D341Med (cell line): ENCODE data around the gene TBX20.
"Not testable (repeated sequence)": the region's sequence is repeated elsewhere in the genome, so short reads cannot be mapped to it uniquely, and the experiment has no call there.

Source experiments
- DNase-seq: peaks from one replicate; pipeline ENCODE4 v3.0.0; 2012; ENCODE audit warnings: low spot score

Gene TBX20

DNA sequence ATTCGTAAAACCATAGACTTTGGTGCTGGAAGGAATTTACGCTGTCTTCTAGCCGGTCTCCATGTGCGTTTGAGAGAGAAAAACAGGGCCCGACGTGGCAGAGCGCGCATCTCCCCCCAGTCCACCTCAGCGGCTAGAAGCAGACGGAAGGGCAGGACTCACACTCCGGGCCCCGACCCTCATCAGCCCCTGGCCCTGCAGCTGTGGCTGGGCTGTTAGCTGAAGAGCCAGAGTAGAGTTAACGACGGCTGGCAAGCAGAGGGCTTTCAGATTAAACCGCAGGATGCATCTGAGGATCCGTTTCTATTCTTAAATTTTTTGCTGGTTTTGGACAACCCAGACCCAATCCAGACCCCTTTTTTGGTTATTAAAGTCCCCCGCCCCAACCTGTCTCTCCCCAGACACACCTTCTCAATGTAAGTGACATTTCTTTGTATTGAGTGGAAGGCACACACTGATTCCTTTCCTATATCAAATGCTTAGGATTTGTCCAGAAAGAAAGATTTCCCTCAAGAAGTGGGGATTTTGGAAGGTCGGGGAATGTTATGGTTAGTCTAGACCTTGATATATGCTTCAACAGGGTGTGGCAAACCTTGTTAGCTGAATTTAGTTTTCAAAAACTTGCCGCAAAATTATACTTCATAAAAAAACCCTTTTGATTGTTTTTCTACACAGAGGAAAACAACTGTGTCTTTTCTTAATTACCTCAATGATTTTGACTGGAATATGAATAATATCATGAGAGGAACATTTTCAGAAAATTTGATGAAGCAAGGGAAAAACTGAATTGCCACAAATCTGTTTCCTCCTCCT lies 1.7 kb upstream of the TBX20 start:
- DNase-seq = peak; percentile 22

DNA sequence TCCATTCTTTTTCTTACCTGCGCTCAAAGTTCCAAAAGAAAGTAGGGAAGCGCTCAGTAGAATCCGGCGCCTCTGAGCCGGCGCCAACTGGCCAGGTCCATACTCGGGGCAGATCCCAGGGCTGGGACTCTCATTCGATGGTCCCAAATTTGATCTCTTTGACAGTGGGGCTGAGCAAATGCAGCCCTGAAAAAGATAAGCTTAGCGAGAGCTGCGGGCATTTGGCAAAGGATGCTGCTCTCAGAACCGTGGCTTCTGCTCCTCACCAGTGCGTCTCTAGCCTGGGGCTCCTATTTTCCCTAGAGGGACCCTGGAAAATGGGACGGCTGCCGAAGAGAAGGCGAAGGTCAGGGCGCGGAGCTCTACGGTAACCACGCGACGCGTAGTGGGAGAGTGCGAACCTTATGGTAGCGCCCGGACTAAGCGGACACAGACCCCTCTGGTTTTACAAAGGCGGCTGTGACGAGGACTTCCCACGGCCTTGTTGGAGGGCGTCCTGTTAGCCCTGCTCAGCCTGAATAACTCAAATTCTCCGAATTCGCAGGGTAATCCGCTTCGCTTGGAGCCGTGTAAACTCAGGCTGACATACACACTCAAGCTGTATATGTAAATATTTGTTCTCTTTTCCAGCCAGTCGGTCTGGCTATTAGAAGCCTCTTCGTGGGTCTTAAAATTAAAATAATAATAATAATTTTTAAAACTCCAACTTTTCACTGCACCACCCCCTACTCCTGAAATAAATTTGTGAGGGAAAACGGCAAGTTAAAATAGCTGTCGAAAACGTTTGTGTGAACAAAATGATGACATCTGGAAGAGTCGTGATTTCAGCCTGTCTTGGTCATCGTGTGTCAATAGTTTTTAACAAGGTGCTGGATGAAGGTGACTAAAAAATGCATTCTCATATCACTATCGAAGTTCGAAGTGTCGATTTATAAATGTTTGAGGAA lies 869 bp upstream of the TBX20 start:
- DNase-seq = peak; percentile 25

DNA sequence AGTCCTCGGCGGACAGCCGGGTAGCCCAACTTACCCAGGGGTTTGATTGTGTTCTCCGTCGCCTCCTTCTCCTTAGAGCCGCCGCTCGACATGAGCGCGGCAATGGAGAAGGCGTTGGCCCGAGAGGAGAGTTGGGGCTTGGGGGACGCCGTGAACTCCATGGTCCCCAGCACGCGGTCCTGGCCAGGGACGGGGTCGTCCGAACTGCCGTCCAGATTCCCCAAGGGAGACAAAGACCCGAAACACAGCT lies 515 bp downstream of the TBX20 start:
- peak; percentile 40 for DNase-seq

DNA sequence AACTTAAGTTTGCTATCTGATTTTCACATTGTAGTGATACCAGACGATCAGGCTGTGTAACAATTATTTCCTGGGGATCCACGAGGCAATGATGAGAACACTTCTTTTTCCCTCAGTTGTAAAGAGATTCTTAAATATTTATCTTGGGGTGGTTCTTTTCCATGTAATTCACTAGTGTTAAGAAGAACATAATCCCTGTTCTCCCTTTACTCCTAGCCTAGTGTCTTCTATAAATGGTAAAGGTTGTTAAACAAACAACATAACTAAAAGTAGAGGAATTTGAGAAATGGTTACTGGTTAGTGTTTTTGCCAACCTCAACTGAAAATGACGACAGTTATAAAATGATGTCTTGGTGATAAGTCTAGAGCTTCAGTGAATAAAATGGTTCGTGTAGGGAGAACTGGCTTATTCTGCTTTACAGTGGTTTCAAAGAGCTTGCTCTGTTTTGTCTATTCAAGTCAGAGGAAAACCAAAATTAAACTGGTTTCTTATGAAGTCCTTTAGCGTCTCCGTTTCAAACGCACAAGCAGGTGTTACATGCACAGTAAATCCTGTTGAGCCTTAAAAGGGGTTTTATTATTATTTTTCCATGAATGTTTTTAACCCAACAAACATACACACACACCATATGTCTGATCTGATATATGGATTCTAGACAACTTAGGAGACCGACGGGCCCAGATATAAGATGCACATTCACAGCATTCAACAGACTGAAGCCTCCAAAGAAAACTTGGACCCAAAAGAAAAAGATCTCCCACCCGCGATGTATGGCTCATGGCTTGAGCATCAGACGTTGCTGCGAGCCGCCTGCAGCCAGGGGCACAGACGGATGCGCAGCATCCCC lies 1.1 kb downstream of the TBX20 start:
- no peak for DNase-seq

DNA sequence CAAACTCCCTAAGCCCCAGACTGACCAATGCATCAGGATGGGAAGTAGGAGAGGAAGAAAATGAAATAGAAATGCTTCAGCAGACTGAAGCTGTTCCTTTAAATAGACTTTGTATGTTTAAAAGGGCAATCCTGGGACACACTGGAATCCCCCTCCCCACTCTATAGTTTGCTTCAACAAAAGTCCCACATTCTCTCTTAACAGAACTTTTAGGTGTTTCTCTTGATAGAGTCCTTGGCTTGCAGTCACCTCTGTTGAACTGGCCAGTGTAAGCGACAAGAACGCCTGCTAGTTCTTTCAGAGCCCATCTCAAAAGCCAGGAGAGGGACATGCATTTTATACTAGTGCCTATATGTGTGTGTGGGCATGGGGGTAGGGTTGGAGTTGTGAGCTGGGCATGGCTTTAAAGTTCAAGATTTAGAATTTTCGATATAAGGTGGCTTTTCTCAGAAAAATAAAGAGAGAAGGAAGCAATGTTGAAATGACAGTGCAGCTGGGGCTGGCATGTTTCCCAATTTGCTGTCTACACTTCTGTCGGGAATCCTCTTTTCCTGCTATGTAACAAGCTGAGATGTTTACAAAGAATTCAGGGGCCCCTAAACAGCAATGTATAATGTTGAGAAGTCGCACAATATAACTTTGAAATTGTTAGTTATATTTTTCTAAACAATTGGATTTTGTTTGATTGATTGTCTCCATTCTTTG lies 2.1 kb downstream of the TBX20 start:
- DNase-seq = no peak

DNA sequence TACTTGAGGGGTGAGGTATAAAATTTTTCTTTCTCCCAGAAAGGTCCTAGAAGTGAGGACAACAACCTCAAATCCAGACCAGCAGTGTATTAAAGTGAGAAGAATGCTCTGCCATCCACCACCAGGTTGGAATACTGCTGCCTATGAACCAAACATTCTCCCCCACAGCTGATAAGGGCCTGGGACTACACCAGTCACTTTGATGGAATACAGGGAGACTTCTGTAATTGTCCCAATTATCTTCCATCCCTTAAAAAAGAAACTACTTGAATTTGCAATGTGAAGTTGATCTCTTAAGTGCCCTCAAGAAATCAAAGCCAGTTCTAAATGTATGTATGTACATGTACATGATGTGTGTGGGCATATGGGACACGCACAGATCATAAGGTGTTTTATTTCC lies 3.0 kb downstream of the TBX20 start:
- no peak for DNase-seq

DNA sequence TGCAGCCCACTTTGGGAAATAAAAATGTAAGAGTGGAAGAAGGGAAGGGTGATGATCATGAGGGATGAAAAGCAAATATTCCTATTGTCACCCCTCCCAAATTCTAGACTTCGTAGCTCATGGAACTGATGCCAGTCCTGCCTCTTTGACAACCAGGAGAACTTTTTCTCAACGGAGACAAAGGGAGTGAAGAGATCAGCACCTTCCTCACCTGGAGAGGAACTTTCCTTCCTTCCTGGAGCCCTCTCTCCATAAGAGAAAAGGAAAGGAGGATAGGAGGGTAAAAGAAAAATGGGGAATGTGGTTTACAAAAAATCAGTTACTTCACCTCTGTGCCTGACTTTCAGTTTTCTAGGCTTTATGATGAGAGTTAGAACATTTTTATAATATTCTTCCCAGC lies 3.4 kb downstream of the TBX20 start:
- no peak for DNase-seq

DNA sequence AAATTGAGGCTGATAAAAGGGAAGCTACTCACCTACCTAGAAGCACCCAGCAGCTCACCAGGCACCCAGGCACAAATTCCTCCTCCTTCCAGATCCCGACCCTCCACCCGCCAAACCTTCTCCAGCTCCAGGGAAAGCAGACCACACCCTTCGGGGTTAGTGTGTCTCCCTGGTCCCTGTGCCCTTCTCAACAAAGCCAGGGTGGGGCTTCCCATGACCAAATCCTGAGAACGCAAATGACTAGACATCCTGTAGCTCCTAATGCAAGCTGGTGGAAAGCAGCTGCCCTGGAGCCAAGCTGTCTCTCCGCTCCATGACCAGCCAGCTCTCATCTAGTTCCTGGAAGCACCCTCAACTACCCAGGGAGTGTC lies 4.4 kb downstream of the TBX20 start:
- no peak for DNase-seq

DNA sequence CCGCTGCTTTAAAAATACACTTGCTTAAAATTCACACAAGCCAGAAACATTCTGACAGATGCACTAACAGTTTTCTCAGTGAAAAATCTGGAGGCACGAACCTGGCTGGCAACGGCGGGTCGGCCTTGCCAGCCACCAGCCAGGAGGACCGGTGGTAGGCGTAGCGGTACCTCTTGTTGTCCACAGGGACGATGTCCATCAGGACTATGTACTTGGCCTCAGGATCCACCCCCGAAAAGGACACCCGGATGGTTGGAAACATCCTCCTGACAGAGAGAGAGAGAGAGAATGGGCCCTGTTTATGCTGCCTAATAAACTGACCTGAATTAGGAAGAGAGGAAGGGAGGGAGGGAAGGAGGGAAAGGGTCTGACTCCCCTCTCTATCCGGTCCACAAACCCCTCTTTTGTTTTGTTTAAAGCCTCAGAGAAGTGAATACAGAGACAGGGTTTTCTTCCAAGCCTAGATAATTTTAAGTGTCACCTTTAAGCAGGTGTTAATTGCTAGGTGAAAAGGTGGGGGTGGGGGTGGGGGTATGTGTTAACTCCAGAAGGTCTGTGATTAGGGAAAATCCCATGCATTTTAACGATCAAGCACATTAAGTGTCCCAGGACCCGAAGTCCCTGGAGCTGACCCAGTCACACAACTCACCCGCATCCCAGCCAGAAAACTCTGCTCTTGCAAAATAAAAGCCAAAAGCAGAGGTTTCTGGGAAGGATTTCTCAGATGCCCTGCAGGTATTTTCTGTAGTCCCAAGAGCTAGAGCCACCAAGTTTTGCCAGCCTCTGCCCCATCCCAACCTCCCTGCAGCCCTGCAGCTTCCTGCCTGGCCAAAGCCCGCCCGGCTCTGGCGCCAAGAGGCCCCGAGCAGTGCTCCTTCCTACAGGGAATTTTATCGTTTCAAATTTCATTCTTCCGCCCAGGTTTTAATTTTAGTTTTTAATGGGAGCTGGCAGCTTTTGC lies 5.0 kb downstream of the TBX20 start:
- DNase-seq = peak; percentile 30

DNA sequence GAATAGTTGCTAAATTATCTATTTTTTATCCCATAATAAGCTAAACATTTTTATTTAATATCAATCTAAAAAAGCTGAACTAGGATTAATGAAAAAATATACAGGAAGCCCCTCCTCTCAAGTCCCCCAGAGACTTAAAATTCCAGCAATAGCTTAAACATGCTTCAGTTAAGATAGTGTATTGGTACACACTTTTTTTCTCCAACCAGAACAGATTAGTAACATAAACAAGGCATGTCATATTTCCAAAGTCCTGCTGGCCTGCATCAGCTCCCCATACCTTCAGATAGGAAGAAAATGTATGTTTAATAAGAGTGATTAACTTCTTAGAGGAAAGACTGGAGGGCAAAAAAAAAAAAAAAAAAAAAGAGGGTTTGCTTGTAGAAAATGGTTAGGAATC lies 7.1 kb downstream of the TBX20 start:
- DNase-seq = no peak

DNA sequence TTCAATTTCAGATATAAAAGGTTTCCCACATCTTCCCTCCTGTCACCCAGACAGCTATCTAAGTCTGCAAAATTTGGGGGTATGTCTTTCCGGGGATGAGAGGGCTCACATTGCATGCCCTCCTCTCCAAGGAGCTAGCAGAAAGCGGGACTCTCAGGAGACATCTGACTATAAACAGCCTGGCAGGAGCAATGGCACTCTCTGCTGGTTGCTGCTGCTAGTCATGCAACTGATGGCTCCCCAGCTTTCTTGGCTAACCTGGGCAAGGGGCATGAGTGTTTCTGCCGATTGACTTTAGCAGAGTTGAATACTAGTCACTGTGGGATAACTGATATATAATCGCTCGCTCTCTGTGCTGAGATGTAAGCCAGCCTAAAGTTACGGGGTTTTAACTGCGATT lies 12.0 kb downstream of the TBX20 start:
- DNase-seq = peak; percentile 40

DNA sequence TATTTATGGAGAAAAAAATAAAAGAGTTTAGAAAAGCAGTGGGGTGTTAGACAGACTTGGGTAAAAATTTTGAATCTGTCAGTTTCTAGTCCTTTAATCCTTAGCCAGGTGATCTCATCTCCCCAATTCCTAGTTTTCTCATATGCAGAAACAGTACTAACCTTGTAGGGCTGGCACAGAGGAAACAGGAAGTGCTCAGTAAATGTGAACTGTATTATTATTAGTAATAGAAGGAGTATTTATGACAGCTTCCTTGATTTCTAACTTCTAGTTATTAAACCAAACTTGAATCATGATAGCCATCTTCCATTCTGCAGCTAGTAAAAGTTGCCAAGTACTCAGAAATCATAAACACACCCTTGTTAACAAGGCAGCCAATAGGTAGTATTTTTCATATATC lies 12.5 kb downstream of the TBX20 start:
- no peak for DNase-seq

DNA sequence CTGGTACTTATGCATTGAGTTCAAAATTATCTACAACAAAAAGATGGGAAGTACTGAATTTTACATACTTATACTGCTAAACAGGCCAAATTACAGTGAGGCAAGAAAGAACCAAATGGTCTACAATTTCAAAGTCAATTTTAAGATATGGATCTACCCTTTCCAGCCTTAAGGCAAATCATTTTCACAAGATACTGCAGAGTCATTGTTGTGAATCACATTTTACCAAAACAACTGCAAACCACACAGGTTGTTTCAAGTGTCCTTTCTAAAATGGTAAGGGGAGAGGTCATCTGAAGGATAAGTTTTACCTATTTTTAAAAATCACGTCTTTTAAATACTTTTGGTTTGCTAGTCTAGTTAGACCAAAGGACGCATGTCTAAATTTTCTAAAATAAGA lies 12.9 kb downstream of the TBX20 start:
- DNase-seq = not testable (repeated sequence)

DNA sequence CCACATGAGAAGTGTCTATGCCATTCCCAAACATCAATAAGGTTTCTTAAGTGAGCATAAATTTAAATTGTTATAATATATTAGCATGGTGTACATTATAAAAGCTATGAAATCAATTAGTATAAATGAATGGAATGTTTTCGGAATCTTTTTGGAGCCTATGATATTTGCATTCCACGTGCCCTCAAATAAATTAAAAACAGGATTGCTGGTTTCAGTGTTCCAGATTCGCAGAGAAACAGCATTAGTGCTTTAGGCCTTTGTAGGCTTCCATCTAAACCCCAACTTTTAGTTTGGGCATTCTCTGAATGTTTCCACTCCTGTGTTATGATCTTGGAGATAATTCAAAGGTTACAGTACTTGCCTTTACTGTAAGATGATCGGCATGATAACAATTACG lies 15.4 kb downstream of the TBX20 start:
- DNase-seq = not testable (repeated sequence)

DNA sequence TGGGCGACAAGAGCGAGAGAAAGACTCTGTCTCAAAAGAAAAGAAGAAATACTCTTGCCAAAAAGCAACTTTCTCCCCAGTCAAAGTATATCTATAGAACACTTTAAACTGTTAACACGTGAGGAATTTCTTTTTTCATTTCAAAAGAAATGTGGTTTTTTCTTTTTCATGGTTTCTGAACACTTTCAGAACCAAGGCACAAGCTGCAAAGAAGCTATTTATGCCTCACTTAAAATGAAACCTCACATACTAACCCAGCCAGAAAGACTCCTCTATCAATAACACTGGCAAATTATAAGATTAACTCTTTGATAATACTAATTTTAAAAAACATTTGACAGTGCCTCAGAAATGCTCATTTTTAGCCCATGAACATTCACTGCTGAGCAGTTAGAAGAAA lies 20.9 kb downstream of the TBX20 start:
- no peak for DNase-seq

DNA sequence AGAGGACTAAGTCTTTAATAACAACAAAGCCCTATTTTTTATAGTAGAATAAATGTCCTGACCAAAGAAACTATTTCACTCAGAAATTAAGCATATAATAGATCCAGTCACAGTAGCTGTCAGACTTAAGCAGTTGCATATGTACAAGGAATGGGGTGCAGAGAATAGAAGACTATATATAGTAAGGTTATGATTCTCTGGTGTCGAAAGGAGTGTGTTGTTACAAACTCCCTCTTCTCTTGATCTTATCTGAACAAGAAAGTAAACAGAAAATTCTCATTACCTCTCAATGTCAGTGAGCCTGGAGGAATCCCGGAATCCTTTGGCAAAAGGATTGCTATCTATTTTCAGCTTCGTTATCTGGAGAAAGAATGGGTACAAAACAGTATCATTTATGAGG lies 22.7 kb downstream of the TBX20 start:
- not testable (repeated sequence) for DNase-seq

DNA sequence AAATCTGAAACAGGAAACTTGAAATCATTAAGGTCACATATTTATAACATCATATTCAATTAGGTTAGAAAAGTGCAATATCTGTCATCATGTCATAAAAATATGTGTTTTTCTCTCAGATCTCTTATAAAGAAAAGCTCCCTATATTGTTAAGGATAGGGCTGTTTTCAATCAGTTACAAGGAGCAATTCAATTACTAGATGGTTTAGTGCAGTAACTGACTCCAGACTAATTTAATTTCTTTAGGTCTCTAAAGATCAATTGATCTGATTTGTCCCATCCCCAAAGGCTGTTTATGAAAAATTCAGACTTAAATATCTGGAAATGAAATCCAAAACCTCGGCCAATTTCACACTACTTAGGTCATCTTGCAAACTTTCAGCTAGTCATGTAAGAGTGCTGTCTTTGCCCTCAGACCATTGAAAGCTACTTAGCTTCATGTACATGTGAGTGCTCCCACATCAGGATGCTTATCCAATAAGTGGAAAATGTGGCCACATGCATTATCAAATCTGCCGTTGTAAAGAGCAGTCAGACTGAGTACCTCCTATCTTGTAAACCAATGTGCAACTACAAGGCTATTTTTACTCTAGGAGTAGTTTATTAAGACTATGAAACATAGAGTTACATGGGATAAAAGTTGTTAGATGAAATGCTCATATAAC lies 24.7 kb downstream of the TBX20 start:
- DNase-seq = not testable (repeated sequence)

DNA sequence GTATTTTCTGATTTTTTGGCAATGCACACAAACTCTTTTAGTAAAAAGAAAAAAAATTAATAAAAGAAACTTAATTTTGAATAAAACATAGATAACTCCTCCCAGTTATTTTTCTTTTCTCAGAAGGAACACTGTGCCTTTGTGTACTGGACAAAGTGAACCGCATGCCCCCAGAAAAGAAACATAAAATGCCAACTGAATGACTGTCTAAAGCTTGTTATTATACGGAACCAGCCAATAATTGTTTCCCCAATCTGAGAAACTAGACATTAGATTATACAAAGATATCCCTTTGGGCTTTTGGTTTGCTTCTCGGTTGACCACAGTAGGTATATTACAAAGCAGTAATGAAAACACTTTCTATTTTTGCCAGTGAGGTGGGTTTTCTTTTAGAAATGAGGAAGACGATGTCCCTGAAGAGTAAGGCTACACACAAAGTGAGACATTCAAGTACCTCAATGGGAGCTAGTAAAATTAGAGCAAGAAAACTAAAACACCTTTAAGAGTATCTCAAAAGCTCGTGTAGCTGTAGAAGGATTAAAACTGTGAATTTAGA lies 25.3 kb downstream of the TBX20 start:
- not testable (repeated sequence) for DNase-seq

DNA sequence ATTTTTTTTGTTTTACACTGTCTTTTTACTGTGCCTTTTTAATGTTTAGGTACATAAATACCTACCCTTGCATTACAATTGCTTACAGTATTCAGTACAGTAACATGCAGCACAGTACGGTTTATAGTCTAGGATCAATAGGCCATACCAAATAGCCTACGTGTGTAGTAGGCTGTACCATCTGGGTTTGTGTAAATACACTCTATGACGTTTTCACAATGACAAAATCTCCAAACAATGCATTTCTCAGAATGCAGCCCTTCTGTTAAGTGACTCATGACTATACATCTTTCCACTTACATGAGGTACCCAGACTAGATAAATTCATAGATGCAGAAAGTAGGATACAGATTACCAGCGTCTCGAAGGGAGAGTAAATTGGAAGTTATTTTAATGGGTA lies 26.5 kb downstream of the TBX20 start:
- not testable (repeated sequence) for DNase-seq

DNA sequence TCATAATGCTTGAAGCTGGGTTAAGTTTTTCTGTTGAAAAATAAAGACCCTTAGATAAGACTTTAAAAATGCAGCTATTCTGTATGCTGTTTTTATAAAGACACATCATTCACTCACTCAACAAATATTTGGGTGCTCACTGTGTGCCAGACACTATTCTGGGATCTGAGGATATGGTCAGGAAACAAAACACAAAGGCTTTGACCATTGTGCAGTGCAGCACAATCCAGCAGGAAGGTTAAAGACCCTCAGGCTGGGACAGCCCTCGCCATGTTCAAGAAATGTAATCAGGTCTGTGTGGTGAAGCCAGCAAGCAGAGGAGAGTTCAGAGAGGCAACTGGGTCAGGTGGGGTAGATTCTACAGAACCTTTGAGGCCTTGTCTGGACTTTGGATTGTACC lies 31.5 kb downstream of the TBX20 start:
- not testable (repeated sequence) for DNase-seq
